Brain microvascular endothelial cell (primary cell): ENCODE data around the gene PRDM2.

Experiments used
- DNase-seq: peaks from one replicate; pipeline ENCODE4 v3.0.0-alpha.2; 2020
- H3K27ac ChIP-seq: fragments of 250-450 bp; sonication (Bioruptor Pico); 2 replicates; pipeline ENCODE4 v1.5.1; 2020; ENCODE audit warnings: mild to moderate bottlenecking, moderate library complexity
- H3K27me3 ChIP-seq: fragments of 250-450 bp; sonication (Bioruptor Pico); replicated peaks from 2 replicates; pipeline ENCODE4 v1.5.1; 2020; ENCODE audit warnings: mild to moderate bottlenecking
- H3K36me3 ChIP-seq: fragments of 250-450 bp; sonication (Bioruptor Pico); replicated peaks from 2 replicates; pipeline ENCODE4 v1.5.1; 2020; ENCODE audit warnings: mild to moderate bottlenecking
- H3K4me3 ChIP-seq: 2 replicates; pipeline ENCODE4 v1.5.1; 2011; ENCODE audit warnings: low read depth, mild to moderate bottlenecking, control low read depth, low read length, moderate library complexity
- in situ Hi-C: cut with HindIII; loops from 2 replicates; pipeline ENCODE4 v1.10.0; 2017; ENCODE audit warnings: low sequenced_read_pairs, low pct_ligation_motif_present
- TF ChIP-seq, protein P1 (sequence below): IDR thresholded peaks from 2 replicates; pipeline ENCODE4 v1.5.1; 2011; ENCODE audit warnings: low read depth, mild to moderate bottlenecking, moderate library complexity, low read length, control low read depth, inconsistent platforms; ENCODE audit errors: missing control alignments

Gene PRDM2

DNA sequence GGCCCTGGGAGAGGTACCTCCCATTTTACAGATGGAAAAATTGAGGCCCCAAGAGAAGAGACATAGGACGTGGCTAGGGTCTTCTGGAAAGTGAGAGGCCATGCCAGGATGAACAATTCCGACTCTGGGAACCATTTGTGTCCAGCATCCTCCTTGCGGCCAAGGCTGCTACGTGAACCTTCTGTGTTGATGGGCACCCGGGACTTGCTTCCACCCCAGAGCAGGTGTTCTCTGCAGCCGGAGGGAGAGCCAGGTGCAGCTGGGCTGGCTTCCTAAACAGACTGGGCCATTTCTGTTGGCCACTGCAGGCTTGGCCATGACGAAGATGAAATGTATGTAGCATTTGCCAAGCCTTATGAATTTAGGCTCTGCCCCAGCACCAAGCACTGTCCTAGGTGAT is 118.9 kb downstream of the PRDM2 start:
- in situ Hi-C loops: no loop called here
- no peak for DNase-seq
- H3K36me3 ChIP-seq: no peaks in the 10 kb centered on the region
- no peak overlapping the region for H3K27ac ChIP-seq
- no peaks in the 10 kb centered on the region for H3K27me3 ChIP-seq
- TF ChIP-seq, protein P1, sequence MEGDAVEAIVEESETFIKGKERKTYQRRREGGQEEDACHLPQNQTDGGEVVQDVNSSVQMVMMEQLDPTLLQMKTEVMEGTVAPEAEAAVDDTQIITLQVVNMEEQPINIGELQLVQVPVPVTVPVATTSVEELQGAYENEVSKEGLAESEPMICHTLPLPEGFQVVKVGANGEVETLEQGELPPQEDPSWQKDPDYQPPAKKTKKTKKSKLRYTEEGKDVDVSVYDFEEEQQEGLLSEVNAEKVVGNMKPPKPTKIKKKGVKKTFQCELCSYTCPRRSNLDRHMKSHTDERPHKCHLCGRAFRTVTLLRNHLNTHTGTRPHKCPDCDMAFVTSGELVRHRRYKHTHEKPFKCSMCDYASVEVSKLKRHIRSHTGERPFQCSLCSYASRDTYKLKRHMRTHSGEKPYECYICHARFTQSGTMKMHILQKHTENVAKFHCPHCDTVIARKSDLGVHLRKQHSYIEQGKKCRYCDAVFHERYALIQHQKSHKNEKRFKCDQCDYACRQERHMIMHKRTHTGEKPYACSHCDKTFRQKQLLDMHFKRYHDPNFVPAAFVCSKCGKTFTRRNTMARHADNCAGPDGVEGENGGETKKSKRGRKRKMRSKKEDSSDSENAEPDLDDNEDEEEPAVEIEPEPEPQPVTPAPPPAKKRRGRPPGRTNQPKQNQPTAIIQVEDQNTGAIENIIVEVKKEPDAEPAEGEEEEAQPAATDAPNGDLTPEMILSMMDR: no peak
- no peak overlapping the region for H3K4me3 ChIP-seq

GRCh38 chr1:13819642-13820041 is 119.7 kb downstream of the PRDM2 start:
- TF ChIP-seq, protein P1: no peak
- Histone ChIP-seq H3K4me3 (no peak overlapping the region), H3K27ac (no peak overlapping the region), H3K36me3 (no peaks in the 10 kb centered on the region), H3K27me3 (no peaks in the 10 kb centered on the region)
- DNase-seq: no peak
- in situ Hi-C loops: no loop called here

DNA sequence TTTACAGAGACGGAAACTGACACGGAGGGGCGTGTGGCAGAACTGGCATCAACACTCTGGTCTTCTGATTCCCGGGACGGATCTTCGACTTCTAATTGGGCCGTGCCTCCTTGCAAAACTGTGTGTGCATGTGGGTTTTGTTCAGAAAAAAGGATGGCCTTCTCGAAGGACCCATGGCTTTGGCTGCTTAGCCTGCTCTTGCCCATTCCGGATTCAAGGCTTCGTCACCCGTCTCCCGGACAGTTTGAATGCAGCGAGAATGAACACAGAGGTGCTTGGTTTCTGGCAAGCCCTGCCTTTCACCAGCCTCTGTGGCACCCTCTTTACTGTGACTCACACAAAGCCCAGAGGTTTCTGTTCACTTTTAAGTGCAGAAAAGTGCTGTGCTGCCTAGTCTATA is 120.1 kb downstream of the PRDM2 start:
- TF ChIP-seq, protein P1: no peak
- in situ Hi-C loops: no loop called here
- no peaks in the 10 kb centered on the region for H3K36me3 ChIP-seq

GRCh38 chr1:13820456-13820855 is 120.5 kb downstream of the PRDM2 start:
- H3K27ac ChIP-seq: no peak overlapping the region
- no peak overlapping the region for H3K4me3 ChIP-seq
- H3K27me3 ChIP-seq: no peaks in the 10 kb centered on the region
- DNase-seq: no peak
- in situ Hi-C loops: no loop called here
- TF ChIP-seq, protein P1: no peak
- no peaks in the 10 kb centered on the region for H3K36me3 ChIP-seq

More for the DNA sequence above, 120.1 kb downstream of the PRDM2 start:
- Histone ChIP-seq H3K27ac (no peak overlapping the region), H3K27me3 (no peaks in the 10 kb centered on the region), H3K4me3 (no peak overlapping the region)
- DNase-seq: no peak

- DNase-seq: no peak
- TF ChIP-seq, protein P1: no peak
- no peaks in the 10 kb centered on the region for H3K36me3 ChIP-seq
- H3K27me3 ChIP-seq: no peaks in the 10 kb centered on the region
- in situ Hi-C loops: no loop called here
- no peak overlapping the region for H3K27ac ChIP-seq
- no peak overlapping the region for H3K4me3 ChIP-seq
These were observed 123.3 kb downstream of the PRDM2 start for GRCh38 chr1:13823126-13823880.

DNA sequence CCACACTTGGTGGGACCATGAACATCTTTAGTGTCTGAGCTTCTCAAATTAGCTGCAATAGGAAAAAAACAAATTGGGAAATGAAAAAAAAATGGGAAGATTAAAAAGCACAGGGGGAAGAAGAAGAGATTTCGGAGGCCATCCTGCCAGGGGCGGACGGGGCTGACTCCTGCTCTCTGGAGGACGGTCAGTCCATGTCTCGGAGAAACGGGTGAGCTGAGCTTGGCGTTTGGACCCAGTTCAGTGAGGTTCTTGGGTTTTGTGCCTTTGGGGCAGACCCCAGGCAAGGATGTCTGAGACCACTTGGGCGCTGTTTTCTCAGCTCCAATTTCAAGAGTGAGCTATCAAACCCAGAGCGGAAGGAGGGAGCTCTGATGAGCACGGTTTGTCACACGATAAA is 123.9 kb downstream of the PRDM2 start:
- no peaks in the 10 kb centered on the region for H3K27me3 ChIP-seq
- in situ Hi-C loops: no loop called here
- TF ChIP-seq, protein P1: no peak
- H3K27ac ChIP-seq: no peak overlapping the region
- H3K36me3 ChIP-seq: no peaks in the 10 kb centered on the region
- no peak overlapping the region for H3K4me3 ChIP-seq
- no peak for DNase-seq
